Measurements from ENCODE around the gene VHLL. TPM values are rescaled to one million over a fixed set of nuclear protein-coding genes. Genes with fewer than 3 reads are reported as not detected.

The VHLL gene
- total RNA-seq, 1 experiment from 2014 or later = not detected

- Mint-ChIP-seq H3K36me3 (ENCODE audit: insufficient read depth in 1 of 3, low read depth in 3 of 3) (peaks cover 66 to 94% (median 78%) of the 10 kb centered on the region in 3 experiments), H3K4me1 (no peaks in the 10 kb centered on the region), H3K27me3 (ENCODE audit: low read depth) (no peaks in the 10 kb centered on the region), H3K4me3 (no peak overlapping the region; a peak in 1 of 5 replicates), H3K9me3 (no peaks in the 10 kb centered on the region), H3K27ac (peak overlapping the region in 1 of 3 experiments; percentile 82; a peak in 1 of 7 replicates)
- H3K27me3 ChIP-seq (ENCODE audit: insufficient read depth, low read length) = no peaks in the 10 kb centered on the region
- H3K27ac ChIP-seq (ENCODE audit: insufficient read length, low read depth, low read length) = no peak overlapping the region
- no peak overlapping the region for H3K9ac ChIP-seq (ENCODE audit: extremely low read depth, insufficient read length, low read length)
- no CpG with 5 or more reads among the region's 13 CpGs for WGBS (ENCODE audit: extremely low coverage, insufficient read length, low lambda C conversion rate)
- H3K4me1 ChIP-seq (ENCODE audit: insufficient read depth, low read length) = no peaks in the 10 kb centered on the region
- H2BK20ac ChIP-seq (ENCODE audit: low read depth, low read length, poor library complexity, severe bottlenecking) = no peak overlapping the region
- TF ChIP-seq, protein P1, sequence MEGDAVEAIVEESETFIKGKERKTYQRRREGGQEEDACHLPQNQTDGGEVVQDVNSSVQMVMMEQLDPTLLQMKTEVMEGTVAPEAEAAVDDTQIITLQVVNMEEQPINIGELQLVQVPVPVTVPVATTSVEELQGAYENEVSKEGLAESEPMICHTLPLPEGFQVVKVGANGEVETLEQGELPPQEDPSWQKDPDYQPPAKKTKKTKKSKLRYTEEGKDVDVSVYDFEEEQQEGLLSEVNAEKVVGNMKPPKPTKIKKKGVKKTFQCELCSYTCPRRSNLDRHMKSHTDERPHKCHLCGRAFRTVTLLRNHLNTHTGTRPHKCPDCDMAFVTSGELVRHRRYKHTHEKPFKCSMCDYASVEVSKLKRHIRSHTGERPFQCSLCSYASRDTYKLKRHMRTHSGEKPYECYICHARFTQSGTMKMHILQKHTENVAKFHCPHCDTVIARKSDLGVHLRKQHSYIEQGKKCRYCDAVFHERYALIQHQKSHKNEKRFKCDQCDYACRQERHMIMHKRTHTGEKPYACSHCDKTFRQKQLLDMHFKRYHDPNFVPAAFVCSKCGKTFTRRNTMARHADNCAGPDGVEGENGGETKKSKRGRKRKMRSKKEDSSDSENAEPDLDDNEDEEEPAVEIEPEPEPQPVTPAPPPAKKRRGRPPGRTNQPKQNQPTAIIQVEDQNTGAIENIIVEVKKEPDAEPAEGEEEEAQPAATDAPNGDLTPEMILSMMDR (conservative IDR thresholded peaks at IDR 0.05) = no peak
- no peak overlapping the region for H2AK5ac ChIP-seq (ENCODE audit: insufficient read length, low read length)
- no peak overlapping the region for H2BK120ac ChIP-seq (ENCODE audit: low read depth, low read length, poor library complexity, severe bottlenecking)
- H3K23ac ChIP-seq (ENCODE audit: insufficient read length, low read depth, low read length) = no peak overlapping the region
- H3K56ac ChIP-seq (ENCODE audit: insufficient read length, low read depth, low read length) = no peak overlapping the region
- no peak overlapping the region for H2BK5ac ChIP-seq (ENCODE audit: insufficient read length, low read length)
- no peak overlapping the region for H4K91ac ChIP-seq (ENCODE audit: insufficient read length, low read depth, low read length)
- no peak overlapping the region for H4K8ac ChIP-seq (replicated peaks; ENCODE audit: insufficient read length, low read depth, low read length)
- no peak overlapping the region for H4K5ac ChIP-seq (ENCODE audit: insufficient read length, low read depth, low read length)
- no peak overlapping the region for H2BK15ac ChIP-seq (ENCODE audit: low read depth, low read length)
- H3K4me2 ChIP-seq (ENCODE audit: insufficient read depth, insufficient read length, low read length) = no peak overlapping the region
- H3K14ac ChIP-seq (ENCODE audit: insufficient read depth, low read length) = no peak overlapping the region
- H3K79me1 ChIP-seq (ENCODE audit: insufficient read depth, low read depth, low read length, poor library complexity, severe bottlenecking) = no peaks in the 10 kb centered on the region
- no peak overlapping the region for H3K18ac ChIP-seq (ENCODE audit: insufficient read length, low read depth, low read length)
- H3T11ph ChIP-seq (ENCODE audit: low read length) = no peak overlapping the region
- no peak overlapping the region for H3K4ac ChIP-seq (ENCODE audit: low read depth, low read length)
- no peaks in the 10 kb centered on the region for H3K9me3 ChIP-seq (ENCODE audit: control insufficient read depth, low read depth, low read length)
- no peak overlapping the region for H2BK12ac ChIP-seq (ENCODE audit: insufficient read length, low read depth, low read length)
- no peak overlapping the region for H2AFZ ChIP-seq (ENCODE audit: low read length)
- H4K20me1 ChIP-seq (ENCODE audit: control insufficient read depth, insufficient read depth, insufficient read length) = no peaks in the 10 kb centered on the region
- H3K79me2 ChIP-seq (ENCODE audit: insufficient read depth, low read length) = no peaks in the 10 kb centered on the region
- H3K23me2 ChIP-seq (ENCODE audit: insufficient read length, low read depth, low read length, poor library complexity, severe bottlenecking) = no peaks in the 10 kb centered on the region
- DNase-seq = no peak
Observed at GRCh38 chr1:156266051-156266450, 33.1 kb downstream of the VHLL start.
